ENCODE measurements around the gene LAIR1.
"Not testable (repeated sequence)": the region's sequence is repeated elsewhere in the genome, so short reads cannot be mapped to it uniquely, and the experiment has no call there.

LAIR1 gene

GRCh38 chr19:54375181-54375938, 10.6 kb upstream of the LAIR1 start:
- not testable (repeated sequence) for DNase-seq

- no peak for DNase-seq
Observed at GRCh38 chr19:54373781-54374631, 9.3 kb upstream of the LAIR1 start.

- DNase-seq: not testable (repeated sequence)
Observed at GRCh38 chr19:54371453-54371852, 6.7 kb upstream of the LAIR1 start.

GRCh38 chr19:54370434-54370796, 5.7 kb upstream of the LAIR1 start:
- not testable (repeated sequence) for DNase-seq

- not testable (repeated sequence) for DNase-seq
Observed at GRCh38 chr19:54369688-54370433, 5.1 kb upstream of the LAIR1 start.

GRCh38 chr19:54369082-54369687, 4.5 kb upstream of the LAIR1 start:
- DNase-seq: no peak

GRCh38 chr19:54366811-54367210, 2.1 kb upstream of the LAIR1 start:
- no peak for DNase-seq

GRCh38 chr19:54365798-54366197, 1.1 kb upstream of the LAIR1 start:
- DNase-seq: not testable (repeated sequence)

GRCh38 chr19:54361680-54362422, 2.9 kb downstream of the LAIR1 start:
- not testable (repeated sequence) for DNase-seq

- DNase-seq: not testable (repeated sequence)
Observed at GRCh38 chr19:54359149-54359820, 5.4 kb downstream of the LAIR1 start.

- DNase-seq: no peak
Observed at GRCh38 chr19:54357381-54357780, 7.3 kb downstream of the LAIR1 start.

- DNase-seq: no peak
Observed at GRCh38 chr19:54356444-54357056, 8.2 kb downstream of the LAIR1 start.

GRCh38 chr19:54355675-54356074, 9.1 kb downstream of the LAIR1 start:
- no peak for DNase-seq

- no peak for DNase-seq
Observed at GRCh38 chr19:54354761-54355160, 10.0 kb downstream of the LAIR1 start.

GRCh38 chr19:54352546-54352945, 12.2 kb downstream of the LAIR1 start:
- no peak for DNase-seq

GRCh38 chr19:54352041-54352440, 12.7 kb downstream of the LAIR1 start:
- DNase-seq: no peak

- DNase-seq: no peak
Observed at GRCh38 chr19:54351474-54351873, 13.3 kb downstream of the LAIR1 start.

- DNase-seq: no peak
Observed at GRCh38 chr19:54345938-54346386, 18.8 kb downstream of the LAIR1 start.

- no peak for DNase-seq
Observed at GRCh38 chr19:54343868-54344267, 20.9 kb downstream of the LAIR1 start.

- DNase-seq: no peak
Observed at GRCh38 chr19:54341295-54341694, 23.4 kb downstream of the LAIR1 start.
